ENCODE measurements around the gene SPPL3.

DNA sequence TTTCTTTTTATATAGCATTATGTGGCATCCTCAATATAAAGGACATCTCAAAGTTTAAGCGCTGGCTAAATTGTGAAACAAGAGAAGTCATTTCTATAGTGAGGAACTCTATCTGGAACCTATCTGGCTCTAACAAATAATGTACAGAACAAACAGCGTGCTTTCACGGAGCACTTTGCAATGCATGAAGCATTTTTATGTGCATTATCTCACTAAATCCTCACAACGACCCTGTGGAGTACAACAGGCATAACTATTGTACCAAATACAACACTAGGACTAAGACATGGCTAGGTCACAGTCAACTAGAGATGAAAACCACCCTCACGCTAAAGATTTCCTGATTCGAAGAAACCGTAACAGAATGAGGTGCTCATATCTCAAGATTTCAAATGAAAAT is 8.6 kb downstream of the SPPL3 start:
- TF ChIP-seq, protein P1, sequence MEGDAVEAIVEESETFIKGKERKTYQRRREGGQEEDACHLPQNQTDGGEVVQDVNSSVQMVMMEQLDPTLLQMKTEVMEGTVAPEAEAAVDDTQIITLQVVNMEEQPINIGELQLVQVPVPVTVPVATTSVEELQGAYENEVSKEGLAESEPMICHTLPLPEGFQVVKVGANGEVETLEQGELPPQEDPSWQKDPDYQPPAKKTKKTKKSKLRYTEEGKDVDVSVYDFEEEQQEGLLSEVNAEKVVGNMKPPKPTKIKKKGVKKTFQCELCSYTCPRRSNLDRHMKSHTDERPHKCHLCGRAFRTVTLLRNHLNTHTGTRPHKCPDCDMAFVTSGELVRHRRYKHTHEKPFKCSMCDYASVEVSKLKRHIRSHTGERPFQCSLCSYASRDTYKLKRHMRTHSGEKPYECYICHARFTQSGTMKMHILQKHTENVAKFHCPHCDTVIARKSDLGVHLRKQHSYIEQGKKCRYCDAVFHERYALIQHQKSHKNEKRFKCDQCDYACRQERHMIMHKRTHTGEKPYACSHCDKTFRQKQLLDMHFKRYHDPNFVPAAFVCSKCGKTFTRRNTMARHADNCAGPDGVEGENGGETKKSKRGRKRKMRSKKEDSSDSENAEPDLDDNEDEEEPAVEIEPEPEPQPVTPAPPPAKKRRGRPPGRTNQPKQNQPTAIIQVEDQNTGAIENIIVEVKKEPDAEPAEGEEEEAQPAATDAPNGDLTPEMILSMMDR (conservative IDR thresholded peaks at IDR 0.05): no peak
- no peak for TF ChIP-seq ZFX (IDR thresholded peaks at IDR 0.05)

All from C4-2B (cell line).